Right ventricle myocardium inferior (tissue), 1 donor: ENCODE data around the gene MACROD1. TPM values are rescaled to one million over a fixed set of nuclear protein-coding genes. Genes with fewer than 3 reads are reported as not detected.

Source experiments
- ATAC-seq: fragments of 200-7000 bp; cut with Tn5 transposase; one replicate; pipeline ENCODE4 v1.9.1; 2020; ENCODE audit warnings: mild to moderate bottlenecking, moderate library complexity
- DNase-seq: peaks from one replicate; pipeline ENCODE4 v3.0.0; 2021; ENCODE audit errors: missing footprints
- intact Hi-C: fragments of 100-400 bp; cut with DNase I; formaldehyde crosslinking; loops from one replicate; pipeline ENCODE4 v1.11.0; 2022
- long read RNA-seq: library from polyadenylated mRNA; unstranded; transcript quantifications from one replicate; pipeline ENCODE4 v2.0.0, GENCODE V29; 2021
- total RNA-seq: library from RNA; stranded (reverse); fragmentation: NEBNext Ultra II Directional; extraction: Animal tissue kit (Norgen Biotek cat#: 25700); gene quantifications from one replicate; pipeline ENCODE4 v1.2.1, GENCODE V29; 2021
- donor health status: DM: no; HTN: yes; CAD: no; lungs with severe emphysema.

Gene MACROD1
- total RNA-seq = 119 TPM
- long read RNA-seq, transcript MACROD1-201 (11 exons, 1,205 nt) = major isoform, 81 of 105 reads
- long read RNA-seq, partial matches to known transcripts = 13 of 105 reads
- long read RNA-seq, other reads (novel, unspliced or antisense) = 11 of 105 reads

GRCh38 chr11:64165842-64166635, at the start of gene MACROD1:
Gene MACROD1 (minus strand): TSS chr11:64166113. CDS start chr11:64165994, 119 bp downstream.
- ATAC-seq (peak; percentile 92), DNase-seq (peak; percentile 93)
- intact Hi-C loops = loop anchor here (2.0 kb wide), 1 partner anchor 17 kb away; no protein-coding TSS in a partner anchor

- ATAC-seq (no peak), DNase-seq (peak; percentile 62)
- intact Hi-C loops = no loop called here
These were observed 45.4 kb upstream of the MACROD1 start for GRCh38 chr11:64211181-64211872.

- peak; percentile 58 for DNase-seq
- no peak for ATAC-seq
- intact Hi-C loops = no loop called here
These were observed 44.5 kb upstream of the MACROD1 start for GRCh38 chr11:64210301-64211020.

- DNase-seq (no peak), ATAC-seq (no peak)
- intact Hi-C loops = no loop called here
These were observed 43.6 kb upstream of the MACROD1 start for GRCh38 chr11:64209563-64209843.

GRCh38 chr11:64208796-64209562, 43.1 kb upstream of the MACROD1 start:
- ATAC-seq = no peak
- DNase-seq = peak; percentile 61
- intact Hi-C loops = no loop called here

- DNase-seq = peak; percentile 64
- no peak for ATAC-seq
- intact Hi-C loops = no loop called here
These were observed 42.3 kb upstream of the MACROD1 start for GRCh38 chr11:64208086-64208795.

- intact Hi-C loops = no loop called here
- DNase-seq = peak; percentile 89
- ATAC-seq = peak; percentile 69
These were observed 41.6 kb upstream of the MACROD1 start for GRCh38 chr11:64207256-64208085.

- peak; percentile 88 for DNase-seq
- peak; percentile 45 for ATAC-seq
- intact Hi-C loops = no loop called here
These were observed 40.7 kb upstream of the MACROD1 start, which contains the start of gene FERMT3 for GRCh38 chr11:64206457-64207255. Gene FERMT3 (plus strand): TSS chr11:64206721. CDS start chr11:64207365, 644 bp downstream.

GRCh38 chr11:64204464-64204989, 38.6 kb upstream of the MACROD1 start:
- peak; percentile 92 for DNase-seq
- intact Hi-C loops = loop anchor here (1.0 to 5.0 kb wide), 2 partner anchors 83 to 100 kb away; partner anchors contain the start of gene GPR137
- peak; percentile 47 for ATAC-seq

- intact Hi-C loops = loop anchor here (1.0 to 5.0 kb wide), 2 partner anchors 83 to 100 kb away; partner anchors contain the start of gene GPR137
- DNase-seq = no peak
- ATAC-seq = no peak
These were observed 38.1 kb upstream of the MACROD1 start for GRCh38 chr11:64204080-64204440.

- no peak for ATAC-seq
- intact Hi-C loops = loop anchor here (1.0 to 5.0 kb wide), 2 partner anchors 84 to 101 kb away; partner anchors contain the start of gene GPR137
These were observed 37.6 kb upstream of the MACROD1 start for GRCh38 chr11:64203421-64204079.

GRCh38 chr11:64202992-64203391, 37.1 kb upstream of the MACROD1 start:
- intact Hi-C loops = loop anchor here (5.0 kb wide), 1 partner anchor 84 kb away; the partner anchor contains the start of gene GPR137
- ATAC-seq = no peak
- peak; percentile 46 for DNase-seq

More at GRCh38 chr11:64203421-64204079, 37.6 kb upstream of the MACROD1 start:
- peak; percentile 37 for DNase-seq

GRCh38 chr11:64201543-64201942, 35.6 kb upstream of the MACROD1 start:
- no peak for ATAC-seq
- intact Hi-C loops = loop anchor here (5.0 kb wide), 1 partner anchor 86 kb away; the partner anchor contains the start of gene GPR137
- DNase-seq = no peak

GRCh38 chr11:64198511-64198910, 32.6 kb upstream of the MACROD1 start:
- intact Hi-C loops = no loop called here
- ATAC-seq (no peak), DNase-seq (no peak)

- ATAC-seq = no peak
- no peak for DNase-seq
- intact Hi-C loops = no loop called here
These were observed 30.7 kb upstream of the MACROD1 start for GRCh38 chr11:64196626-64197025.
